Stimulated activated CD8-positive, alpha-beta memory T cell treated with anti-CD3 and anti-CD28 coated beads, Interleukin-4, amount 100 ng/mL, for 1 hour (primary cell): ENCODE results near the gene BRD9.
"Not testable (repeated sequence)": the region's sequence is repeated elsewhere in the genome, so short reads cannot be mapped to it uniquely, and the experiment has no call there.

Experiments used
- DNase-seq, 2 donors: peaks; one replicate each; pipeline ENCODE4 v3.0.0-alpha.2; 2020; ENCODE audit warnings: low read depth in 2 of 2, low spot score in 1 of 2

The BRD9 gene

DNA sequence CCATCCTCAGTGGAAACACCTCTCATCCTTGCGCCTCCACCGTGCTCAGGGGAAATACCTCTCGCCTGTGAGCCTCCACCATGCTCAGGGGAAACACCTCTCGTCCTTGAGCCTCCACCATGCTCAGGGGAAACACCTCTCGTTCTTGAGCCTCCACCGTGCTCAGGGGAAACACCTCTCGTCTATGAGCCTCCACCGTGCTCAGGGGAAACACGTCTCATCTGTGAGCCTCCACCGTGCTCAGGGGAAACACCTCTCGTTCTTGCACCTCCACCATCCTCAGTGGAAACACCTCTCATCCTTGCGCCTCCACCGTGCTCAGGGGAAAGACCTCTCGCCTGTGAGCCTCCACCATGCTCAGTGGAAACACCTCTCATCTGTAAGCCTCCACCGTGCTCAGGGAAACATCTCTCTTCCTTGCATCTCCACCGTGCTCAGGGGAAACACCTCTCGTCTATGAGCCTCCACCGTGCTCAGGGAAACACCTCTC is 46.0 kb downstream of the BRD9 start:
- not testable (repeated sequence) for DNase-seq

DNA sequence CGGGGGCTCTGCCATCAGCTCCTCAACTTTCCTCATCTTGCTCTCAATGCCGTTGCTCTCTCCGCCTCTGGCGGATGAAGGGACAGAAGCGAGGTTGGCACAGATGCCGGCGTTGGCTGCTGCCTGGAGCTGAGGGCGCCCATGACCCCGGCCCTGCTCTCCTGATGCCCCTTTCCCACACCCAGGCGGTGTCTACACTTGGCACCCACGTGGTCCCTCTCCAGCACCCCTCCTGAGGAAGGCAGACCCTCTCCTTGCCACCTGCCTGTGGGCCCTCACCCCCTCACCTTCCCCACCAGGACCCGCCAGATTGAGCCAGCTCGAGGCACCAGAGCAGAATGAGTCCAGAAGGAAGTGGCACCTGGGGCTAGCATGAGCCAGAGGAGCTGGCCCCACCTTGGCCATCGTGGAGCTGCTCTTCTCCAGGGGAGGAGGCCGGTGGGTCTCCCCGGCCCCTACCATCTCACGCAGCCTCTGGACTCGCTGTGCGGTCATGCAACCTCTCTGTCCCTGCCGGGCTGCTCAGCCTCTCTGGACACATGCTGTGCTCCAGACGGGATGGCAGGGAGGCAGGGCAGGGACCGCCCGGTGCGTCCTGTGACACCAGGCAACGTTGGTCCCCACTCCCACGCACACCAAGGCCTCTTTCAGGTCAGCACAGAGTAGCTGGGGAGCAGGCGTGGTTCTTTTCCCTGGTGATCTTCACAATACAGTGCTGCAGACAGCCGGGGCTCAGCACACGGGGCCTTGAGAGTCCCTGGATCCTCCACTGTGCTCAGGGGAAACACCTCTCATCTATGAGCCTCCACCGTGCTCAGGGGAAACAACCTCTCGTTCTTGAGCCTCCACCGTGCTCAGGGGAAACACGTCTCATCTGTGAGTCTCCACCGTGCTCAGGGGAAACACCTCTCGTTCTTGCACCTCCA is 46.7 kb downstream of the BRD9 start:
- DNase-seq = not testable (repeated sequence)

DNA sequence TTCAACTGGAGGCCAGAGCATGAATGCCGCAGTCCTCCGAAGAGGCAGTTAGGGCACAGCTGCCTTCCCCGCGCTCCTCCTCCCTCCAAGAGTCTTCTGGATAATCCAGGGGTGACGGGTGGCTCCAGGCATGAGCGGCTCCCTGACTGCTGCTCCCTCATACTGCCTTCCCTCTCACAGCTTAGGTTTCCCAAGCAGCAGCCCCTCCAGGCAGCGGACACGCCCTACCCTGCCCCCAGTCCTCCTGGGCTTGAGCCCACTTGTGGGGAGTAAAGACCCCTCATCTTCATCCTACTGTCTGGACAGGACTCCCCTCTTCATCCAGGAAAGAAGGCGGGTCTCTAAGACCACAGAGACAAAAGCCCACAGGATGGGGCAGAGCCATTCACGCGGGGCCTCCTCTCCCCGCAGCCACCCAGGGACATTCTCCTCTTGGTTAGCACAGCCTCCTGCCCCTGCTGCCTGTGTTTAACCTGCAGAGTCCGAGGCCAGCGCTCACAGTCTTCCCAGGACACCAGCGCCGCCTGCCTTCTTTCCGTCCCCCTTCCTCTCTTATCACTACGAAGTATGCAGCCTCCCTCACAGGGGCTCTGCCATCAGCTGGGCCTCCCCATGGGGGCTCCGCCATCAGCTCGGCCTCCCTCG is 47.4 kb downstream of the BRD9 start:
- DNase-seq = not testable (repeated sequence)

DNA sequence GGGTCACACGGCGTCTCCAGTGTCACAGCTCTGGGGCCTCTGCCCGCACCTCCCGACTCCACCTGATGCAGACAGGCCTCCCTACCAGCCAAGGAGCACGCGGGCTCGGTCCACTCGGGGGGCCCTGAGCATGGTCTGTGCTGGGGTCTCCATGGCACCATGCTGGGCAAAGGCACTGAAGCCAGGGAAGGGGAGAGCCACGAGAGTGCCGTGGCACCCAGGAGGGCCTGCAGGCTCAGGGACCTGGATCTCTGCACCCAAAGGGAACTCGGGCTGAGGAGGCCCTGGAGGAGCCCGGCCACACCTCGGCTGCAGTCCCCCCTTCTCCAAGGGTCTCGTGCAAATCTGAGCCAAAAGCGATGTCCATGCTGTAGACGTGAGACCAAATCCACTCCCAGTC is 48.2 kb downstream of the BRD9 start:
- not testable (repeated sequence) for DNase-seq

DNA sequence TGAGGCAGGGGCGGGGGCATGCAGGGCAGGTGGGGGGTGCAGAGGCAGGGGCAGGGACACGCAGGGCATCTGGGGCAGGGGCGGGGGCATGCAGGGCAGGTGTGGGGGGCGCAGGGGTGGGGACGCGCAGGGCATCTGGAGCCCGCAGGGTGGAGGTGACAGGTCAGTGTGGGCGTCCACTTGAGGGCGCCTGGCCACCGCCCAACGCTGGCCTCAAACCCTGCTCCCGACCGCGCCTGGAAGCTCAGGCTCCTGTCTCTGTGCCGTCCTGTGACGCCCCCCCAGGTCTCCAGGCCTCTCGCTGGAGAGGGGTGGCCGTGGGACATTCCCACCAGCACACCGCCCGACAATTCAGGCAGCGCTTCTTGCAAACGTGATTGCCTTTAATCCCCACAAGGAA is 48.7 kb downstream of the BRD9 start:
- DNase-seq = not testable (repeated sequence)

DNA sequence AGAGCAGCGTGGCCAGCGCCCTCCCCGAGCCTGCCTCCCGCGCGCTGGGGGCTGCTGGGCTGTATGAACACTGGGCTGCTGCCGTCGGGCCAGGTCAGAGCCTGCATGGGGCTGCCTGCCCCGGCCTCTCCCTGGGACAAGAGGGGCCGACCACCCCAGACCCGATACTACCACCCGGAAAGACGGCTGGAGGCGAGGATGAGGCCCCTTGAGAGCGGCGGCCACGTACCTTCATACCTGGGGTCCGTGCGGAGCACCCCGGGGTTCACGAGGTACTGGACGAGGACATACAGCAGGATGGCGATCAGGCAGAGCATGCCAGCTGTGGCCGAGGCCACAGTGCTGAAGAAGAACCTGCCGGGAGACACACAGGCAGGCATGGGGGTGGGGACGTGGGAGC is 49.2 kb downstream of the BRD9 start:
- not testable (repeated sequence) for DNase-seq

DNA sequence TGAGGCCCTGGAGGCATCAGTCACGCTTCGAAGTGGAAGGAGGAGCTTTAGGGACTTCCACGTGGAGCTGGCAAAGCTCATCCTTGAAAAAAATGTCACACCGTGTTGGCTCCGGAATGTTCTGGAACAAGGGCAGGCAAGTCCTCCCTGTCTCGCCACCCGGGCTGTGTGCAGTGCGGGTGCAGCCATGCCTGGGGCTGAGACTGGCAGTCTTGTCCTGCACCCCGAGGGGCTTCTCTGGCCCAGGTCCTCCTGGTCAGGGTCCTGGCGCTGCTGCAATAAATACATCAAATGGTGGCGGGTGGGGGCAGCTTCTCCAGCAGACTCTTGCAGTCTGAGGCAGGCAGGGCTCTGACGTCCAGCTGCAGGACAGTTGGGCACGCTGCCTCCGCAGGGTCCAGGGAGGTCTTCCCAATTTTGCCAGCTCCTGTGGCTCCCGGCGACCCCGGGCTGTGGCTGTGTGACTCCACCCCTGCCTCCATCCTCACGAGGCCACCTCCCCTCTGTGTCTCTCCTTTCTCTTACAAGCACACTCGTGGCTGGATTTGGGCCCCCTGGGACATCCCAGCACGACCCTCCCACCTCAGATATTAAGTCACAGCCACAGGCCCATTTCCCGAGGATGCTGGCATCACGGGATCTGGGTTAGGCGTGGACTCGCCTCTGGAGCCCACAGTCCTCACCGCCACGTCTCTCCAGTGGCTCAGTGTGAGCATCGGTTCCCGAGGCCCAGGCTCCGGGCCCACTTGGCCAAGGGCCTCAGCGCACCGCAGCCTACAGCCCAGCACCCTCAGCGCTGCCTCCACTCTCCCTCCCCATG is 50.0 kb downstream of the BRD9 start:
- DNase-seq = not testable (repeated sequence)

DNA sequence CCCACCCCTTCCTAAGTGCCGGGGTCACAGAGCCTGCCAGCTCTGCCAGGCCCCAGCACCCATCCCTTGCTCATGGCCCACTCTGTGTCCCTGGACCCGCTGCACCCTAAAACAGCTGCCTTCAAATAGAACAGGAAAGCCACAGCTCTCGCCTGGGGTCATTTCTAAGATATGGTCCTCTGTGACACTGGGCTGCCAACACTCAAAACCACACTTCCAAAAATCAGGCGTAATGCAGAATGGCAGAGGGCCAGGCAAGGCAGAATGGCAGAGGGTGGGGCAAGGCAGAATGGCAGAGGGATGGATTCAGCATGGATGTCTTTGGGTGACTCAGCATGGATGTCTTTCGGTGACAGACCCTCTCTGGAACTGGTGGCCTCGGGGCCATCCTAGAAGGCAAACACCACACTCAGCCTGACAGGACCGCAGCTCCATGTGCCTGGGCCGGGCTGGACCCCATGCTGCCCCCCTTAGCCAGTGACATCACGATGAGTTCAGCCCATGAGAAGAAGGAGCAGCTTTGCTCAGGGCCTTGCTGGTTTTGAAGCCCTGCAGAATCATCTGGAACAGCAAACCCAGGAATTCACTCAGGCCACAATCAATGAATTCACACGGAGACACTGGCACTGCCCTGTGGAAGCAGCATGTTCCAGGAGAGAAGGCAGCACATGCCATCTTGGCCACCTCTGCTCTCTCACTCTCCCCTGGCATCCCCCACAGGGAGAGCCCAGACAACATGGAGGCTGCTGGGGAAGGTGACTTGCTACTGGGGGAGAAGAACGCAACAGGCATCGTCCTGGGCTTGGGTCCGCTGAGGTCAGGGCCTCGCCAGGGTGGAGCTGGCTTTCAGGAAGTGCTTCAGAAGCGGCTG is 50.8 kb downstream of the BRD9 start:
- not testable (repeated sequence) for DNase-seq

DNA sequence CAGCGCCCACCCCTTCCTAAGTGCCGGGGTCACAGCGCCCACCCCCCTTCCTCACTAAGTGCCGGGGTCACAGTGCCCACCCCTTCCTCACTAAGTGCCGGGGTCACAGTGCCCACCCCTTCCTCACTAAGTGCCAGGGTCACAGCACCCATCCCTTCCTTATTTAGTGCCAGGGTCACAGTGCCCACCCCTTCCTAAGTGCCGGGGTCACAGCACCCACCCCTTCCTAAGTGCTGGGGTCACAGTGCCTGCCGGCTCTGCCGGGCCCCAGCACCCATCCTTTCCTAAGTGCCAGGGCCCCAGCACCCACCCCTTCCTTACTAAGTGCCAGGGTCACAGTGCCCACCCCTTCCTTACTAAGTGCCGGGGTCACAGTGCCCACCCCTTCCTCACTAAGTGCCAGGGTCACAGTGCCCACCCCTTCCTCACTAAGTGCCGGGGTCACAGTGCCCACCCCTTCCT is 51.6 kb downstream of the BRD9 start:
- not testable (repeated sequence) for DNase-seq

DNA sequence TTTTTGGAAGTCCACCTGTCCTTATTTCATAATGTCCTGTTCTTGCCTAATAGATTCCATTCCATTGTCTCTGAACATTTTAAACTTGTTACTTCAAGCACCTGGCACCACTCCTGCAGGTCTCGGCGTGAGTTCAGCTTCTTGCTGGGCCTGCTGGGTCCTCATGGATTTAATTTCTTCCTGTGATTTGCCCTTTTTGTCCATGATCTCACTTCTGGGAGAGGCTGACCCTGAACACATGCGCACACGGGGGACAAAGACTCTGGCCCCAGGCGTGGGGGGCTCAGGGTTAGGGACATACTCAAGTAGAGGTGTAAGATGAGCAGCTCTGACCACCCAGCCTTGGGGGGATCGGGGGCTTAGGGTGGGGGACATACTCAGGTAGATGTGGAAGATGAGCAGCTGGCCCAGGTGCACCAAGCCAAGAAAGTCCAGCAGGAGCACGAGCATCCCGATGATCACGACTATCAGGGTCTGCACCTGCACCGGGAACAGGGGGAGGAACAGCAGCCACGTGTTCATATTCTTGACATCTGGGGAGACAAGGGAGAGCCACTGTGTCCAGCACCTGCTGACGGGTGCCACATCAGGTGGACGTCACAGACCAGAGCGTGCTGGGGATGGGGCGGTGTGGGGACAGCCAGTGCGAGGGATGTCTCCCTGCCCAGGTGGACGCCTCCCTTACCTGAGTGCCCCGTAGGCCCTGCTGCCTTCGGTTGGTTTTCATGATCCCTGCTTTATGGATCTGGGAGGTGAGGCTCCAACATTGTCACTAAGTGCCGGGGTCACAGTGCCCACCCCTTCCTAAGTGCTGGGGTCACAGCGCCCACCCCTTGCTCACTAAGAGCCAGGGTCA is 52.3 kb downstream of the BRD9 start:
- DNase-seq = not testable (repeated sequence)

DNA sequence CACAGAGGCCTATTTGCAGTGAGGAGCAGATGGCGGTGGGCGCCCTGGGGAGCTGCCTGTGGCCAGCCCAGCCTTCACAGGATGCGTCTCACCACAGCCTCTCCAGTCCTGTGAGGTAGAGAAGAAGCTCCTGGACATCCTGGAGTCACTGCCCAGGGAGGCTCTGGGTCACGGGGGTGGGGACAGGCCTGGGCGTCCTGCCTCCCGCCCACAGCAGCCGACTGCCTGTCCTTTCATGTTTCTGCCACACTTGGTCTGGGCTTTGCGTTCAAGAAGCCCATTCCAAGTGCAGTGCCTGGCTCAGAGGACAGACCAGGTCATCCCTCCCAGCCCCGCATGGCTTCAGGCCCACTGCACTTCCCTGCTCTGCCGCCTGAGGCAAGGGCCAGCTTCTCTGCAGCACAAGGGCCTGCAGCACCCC is 54.2 kb downstream of the BRD9 start:
- DNase-seq = not testable (repeated sequence)

DNA sequence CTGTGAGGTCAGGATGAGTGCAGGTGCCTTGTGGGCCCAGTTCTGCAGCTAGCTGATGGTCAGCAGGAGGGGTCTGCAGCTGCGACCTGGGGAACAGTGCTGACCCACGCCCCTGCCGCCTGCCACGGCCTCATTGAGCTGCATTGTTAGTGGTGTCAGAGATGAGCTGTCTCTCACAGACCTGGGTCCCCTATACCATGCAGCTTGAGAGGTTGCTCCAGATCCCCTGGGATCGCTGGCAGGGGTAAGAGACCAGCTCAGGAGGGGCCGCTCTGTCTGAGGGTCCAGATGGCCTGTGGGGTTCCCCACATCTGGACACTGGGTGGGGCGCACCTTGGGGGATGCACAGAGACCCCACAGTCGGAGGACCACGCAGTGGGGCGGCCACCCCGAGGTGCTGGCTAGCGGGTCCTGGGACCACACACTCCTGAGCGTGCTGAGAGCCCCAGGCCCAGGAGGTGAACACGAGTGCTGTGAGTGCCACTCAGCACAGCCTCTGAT is 54.9 kb downstream of the BRD9 start:
- not testable (repeated sequence) for DNase-seq

DNA sequence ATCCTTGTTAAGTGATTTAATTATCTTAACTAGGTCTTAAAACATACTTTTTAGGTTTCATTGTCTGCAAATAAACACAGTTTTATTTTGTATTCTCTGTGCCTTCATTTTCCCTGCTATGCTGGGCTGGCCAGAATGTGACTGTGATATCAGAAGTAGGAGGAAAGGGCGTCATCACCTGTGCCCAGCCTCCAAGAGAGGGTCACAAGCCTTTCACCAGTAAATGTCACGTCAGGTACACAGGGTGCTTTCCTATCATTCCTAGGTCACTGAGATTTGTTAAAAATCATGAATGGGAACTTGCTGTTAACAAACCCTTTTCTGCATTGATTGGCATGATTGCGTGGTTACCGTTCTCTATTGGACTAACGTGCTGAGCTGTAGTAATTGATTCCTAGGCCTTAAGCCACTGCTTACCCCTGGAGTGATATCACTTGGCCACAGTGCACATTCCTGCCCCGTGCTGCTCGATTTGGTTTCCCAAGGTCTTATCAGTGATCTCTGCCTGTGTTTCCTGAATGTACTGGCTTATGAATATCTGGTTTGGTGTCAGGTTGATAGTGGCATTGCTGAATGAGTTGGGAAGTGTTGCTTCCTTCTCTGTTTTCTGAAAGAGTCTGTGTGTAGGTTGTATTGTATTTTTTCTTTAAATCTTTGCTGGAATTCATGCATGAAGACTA is 56.5 kb downstream of the BRD9 start:
- DNase-seq = not testable (repeated sequence)

DNA sequence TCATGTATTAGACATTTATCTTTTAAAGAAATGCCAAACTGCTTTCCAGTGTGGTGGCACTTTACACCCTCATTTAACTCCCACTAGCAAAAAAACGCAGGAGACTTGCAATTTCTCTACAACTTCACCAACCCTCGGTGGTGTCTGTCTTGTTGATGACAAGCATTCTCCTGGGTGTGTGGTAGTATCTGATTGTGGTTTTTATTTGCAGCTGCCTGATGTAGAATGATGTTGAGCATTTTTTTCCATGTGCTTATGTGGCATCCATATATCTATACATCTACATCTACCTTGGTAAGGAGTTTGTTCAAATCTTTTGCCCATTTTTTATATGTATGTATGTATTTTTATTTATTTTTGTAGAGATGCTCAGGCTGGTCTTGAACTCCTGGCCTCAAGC is 58.6 kb downstream of the BRD9 start:
- DNase-seq = not testable (repeated sequence)

DNA sequence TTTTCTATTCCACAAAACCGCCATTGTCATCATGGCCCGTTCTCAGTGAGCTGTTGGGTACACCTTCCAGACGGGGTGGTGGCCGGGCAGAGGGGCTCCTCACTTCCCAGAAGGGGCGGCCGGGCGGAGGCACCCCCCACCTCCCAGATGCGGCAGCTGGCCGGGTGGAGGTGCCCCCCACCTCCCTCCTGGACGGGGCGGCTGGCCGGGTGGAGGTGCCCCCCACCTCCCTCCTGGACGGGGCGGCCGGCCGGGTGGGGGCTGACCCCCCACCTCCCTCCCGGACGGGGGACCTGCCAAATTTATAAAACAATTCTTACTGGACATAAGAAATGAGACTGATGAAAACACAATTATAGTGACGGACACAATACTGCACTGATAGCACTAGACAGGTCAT is 64.4 kb downstream of the BRD9 start:
- not testable (repeated sequence) for DNase-seq

DNA sequence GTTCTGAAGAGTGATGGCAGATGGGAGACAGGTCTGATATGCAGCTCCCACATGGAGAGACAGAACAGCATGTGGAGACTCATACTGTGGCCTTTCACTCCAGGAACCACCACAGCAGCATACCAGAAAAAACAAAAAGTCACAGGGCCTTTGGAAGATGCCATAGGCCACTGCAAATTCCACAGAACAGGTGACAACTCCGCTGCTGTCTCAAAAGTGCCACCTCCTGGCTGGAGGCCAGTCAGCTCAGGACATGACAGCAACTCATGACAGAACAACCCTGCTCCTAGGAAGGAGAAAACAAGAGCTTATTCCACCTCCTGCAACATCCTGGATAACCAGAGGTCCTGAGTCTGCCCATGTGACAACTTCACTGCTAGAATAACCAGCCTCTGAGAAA is 67.1 kb downstream of the BRD9 start:
- not testable (repeated sequence) for DNase-seq

DNA sequence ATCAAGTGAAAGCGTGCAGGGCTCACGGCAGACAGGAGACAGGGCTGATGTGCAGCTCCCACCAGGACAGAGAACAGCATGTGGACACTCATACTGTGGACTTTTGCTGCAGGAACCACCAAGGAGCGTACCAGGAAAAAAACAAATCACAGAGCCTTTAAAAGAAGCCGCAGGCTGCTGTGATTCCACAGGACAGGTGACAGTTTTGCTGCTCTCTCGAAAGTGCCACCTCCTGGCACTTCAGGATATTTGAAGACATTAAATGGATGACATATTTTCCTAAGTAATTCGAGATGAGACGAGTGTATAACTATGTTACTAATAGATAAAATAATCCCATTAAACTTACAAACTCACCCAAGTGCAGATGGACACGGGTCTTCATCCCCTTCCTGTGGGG is 71.1 kb downstream of the BRD9 start:
- no peak for DNase-seq

DNA sequence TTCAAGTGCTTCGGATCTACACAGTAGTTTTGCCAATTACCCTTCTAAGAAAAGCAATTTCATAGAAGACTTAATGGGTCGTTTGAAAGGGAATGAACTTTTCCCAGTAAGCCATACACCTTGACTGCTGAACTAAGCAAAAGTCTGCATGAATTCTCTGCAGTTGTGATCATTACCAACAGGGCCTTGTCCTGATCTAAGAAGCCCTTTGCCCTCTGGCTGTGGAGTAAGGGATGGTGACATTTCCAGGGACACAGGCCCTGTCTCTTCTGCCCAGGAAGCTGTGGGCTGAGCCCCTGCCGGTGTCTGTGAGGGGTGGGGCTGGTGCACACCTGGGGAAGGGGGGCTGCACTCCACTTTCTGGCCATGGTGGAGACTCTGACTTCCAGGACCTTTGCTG is 72.4 kb downstream of the BRD9 start:
- no peak for DNase-seq
